HG02623 (cell line): Measurements from ENCODE around the gene SEC23B.
"Not testable (repeated sequence)": the region's sequence is repeated elsewhere in the genome, so short reads cannot be mapped to it uniquely, and the experiment has no call there.

ENCODE experiments used
- ATAC-seq: cut with Tn5 transposase; IDR thresholded peaks from one replicate; pipeline ENCODE4 v1.9.1; 2021; ENCODE audit warnings: moderate library complexity; ENCODE audit not compliant: unreplicated experiment

Gene SEC23B

DNA sequence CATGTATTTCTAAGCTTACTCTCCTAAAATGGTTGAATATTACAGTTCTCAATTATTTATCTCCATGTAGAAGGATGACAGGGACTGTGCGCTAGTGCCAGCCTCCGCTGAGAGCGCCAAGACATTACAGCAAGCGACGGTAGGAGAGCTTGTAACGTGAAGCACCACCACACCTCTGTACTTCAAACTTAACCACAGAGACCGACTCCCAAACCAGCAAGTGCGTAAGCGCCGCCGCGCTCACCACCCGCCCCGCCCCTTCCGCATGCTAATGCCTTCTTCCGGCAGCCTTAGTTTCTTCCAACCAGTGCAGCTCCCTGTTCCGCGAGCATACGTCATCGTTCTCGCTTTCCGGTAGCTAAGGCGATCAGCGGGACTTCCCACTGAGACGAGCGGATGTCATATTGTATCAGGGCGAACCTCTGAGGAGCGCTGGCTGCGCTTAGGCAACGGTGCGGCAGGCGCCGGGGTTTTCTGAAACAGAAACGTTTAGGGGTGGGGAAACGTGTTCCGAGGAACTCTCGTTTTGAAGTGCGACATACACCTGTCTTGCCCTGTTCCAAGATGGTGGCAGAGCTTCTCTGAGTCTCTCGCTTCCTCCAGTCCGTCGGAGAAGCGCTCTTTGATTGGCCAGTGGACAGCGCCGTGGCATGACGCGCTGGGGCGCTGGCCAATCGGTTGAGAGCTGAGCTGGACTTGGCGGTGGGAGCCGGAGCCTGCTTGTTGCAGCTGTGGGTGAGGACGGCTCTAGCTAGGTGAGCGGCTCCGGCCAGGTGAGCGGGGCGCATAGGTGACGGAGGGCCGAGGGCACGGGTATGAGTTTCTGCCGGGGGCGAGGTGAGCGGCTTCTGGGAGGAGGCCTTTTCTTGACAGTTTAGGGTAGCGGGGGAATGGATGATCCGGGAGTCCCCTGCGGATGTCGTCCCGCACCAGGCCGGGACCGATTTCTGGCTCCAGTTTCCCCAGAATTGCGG, at the start of gene SEC23B:
Gene SEC23B (plus strand): TSS at position 723 of the 974 bp plus-strand sequence. CDS start 2,896 bp downstream, outside the sequence.
- ATAC-seq = peak; percentile 94

DNA sequence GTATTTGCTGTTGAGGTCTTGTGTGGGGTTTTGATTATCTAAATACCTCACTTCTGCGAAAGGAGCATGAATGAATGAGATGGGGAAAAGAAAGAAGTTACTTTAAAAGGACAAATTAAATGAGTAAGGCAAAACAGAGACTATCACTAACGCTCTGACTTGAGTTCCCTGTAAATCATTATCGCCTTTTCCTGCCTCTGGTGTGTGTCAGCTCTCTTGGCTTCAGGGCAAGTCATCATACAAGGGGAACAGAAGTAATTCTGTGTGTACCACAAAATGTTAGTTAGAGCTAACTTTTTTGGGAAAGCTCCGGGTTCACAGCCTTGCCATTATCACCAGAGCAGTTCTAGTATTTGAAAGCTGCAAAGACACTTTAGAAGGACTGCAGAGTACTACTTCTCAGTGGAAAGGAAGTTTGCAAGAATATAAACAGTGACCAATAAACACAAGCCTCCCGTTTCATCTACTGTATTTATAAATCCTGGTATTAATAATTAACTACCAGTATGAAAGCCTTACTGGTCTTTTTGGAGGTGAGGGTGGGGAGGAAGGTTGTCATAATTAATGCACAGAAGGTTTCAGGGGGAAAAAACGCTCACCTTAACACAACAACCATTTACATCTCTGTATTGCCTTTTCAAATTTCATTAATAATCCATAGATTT, 42.1 kb upstream of the SEC23B start:
- no peak for ATAC-seq

DNA sequence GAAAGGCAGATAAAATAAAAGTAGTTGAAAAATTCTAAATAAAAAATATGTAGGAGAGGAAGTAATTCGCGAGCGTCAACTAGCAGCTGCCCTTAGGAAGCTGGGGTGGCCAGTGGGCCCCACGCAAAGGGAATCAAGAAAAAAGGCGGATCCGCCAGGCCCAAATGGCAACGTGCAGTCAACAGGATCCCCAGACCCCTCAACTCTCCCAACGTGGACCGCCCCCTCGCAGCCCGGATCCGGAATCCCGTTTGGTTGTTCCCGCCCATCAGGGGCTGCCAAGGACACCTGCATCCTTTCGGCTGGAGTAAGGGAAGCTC, 41.2 kb upstream of the SEC23B start:
- ATAC-seq = peak; percentile 14

DNA sequence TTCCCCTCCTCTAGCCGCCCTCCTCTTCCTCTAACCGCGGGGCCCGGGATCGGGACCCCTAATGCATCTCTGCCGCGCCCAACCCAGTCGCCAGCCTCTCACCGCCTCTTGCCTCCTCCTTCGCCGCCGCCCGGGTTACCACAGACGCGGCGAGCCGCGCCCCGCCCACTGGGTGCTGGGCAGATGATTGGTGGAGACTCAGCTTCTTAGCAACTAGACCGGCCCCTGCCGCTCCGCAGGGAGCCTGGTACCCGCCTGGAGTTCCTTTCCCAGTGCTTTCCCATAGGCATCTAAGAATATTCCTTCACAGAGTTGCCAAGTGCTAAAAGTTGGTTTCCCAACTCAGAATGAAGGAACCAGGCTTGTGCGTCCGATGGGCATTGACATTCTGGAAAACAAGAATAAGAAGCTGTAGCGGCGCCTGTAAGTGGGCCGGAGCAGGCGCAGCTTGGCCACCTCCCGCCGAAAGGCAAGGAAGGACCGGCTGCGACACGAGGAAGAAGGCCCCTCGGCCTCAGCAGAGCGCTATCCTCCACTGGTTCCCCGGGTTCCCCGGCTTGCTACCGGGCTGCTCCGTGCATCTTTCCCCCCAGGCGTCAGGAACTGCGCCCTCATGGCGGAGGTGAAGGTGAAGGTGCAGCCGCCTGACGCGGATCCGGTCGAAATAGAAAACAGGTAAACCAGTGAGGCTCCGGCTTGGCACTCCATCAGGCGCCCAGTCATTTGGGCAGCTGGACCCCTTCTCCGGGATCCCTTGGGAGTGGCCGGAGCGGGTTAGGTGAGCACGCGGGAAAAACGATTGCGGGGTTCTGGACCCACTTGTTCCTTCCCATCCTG, 40.6 kb upstream of the SEC23B start, which contains the start of the genes DZANK1 and POLR3F:
Gene DZANK1 (minus strand): TSS at position 137 of the 837 bp plus-strand sequence. CDS start 1,672 bp downstream, outside the sequence.
Gene POLR3F (plus strand): TSS at position 497 of the 837 bp plus-strand sequence. CDS start 117 bp downstream, at position 614.
- peak; percentile 97 for ATAC-seq

DNA sequence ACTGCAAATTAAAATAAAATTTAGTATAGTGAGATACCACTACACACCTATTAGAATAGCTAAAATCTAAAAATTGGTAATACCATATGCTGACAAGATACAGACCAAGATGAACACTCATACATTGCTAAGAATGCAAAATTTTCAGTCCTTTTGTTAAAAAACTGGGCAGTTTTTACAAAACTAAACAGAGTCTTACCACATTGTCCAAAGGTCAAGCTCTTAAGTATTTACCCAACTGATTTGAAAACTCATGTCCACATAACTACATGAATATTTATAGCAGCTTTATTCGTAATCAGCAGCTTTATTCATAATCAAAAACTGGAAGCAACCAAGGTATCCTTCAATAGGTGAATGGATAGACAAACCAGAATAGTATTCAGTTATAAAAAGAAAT, 30.5 kb upstream of the SEC23B start:
- ATAC-seq = no peak

DNA sequence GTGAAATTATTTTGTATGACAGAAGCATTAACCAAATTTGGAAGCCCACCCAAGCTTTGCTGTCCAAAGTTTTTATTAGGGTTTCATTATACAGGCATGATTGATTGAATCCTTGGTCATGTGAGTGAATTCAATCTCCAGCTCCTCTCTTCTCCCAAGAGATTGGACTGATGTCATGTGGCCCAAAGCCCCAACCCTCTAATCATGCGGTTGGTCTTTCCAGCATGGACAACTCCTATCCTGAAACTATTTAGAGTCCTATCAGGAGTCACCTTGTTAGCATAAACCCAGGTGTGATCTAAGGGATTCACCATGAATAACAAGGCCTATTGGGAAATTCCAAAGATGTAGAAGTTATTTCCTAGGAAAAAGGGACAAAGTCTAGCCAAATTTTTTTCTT, 29.9 kb upstream of the SEC23B start:
- ATAC-seq = no peak

DNA sequence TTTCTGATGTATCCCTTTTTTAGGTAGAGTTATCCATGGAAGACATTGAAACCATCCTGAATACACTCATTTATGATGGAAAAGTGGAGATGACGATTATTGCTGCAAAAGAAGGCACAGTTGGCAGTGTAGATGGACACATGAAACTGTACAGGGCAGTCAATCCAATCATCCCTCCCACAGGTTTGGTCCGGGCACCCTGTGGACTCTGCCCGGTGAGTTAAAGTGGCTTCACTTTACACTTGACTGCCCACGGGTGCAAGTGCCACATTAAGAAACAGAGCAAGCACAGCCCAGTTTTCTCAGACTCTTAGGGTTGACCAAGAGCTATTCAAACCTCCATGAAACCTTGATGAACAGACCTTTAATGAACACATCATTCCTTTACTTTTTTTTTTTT, 26.1 kb upstream of the SEC23B start:
- no peak for ATAC-seq

DNA sequence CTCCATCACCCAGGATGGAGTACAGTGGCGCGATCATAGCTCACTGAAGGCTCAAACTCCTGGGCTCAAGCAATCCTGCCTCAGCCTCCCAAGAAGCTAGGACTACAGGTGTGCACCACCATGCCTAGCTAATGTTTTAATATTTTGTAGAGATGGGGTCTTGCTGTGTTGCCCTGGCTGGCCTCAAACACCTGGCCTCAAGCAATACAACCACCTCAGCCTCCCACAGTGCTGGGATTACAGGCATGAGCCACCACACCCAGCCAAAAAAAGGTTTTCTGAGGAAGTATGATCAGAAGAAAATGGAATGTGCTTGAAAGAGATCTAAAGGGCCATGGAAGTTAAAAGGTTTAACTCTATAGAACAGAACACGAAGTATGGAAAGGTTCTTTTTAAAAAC, 19.4 kb upstream of the SEC23B start:
- ATAC-seq = no peak

DNA sequence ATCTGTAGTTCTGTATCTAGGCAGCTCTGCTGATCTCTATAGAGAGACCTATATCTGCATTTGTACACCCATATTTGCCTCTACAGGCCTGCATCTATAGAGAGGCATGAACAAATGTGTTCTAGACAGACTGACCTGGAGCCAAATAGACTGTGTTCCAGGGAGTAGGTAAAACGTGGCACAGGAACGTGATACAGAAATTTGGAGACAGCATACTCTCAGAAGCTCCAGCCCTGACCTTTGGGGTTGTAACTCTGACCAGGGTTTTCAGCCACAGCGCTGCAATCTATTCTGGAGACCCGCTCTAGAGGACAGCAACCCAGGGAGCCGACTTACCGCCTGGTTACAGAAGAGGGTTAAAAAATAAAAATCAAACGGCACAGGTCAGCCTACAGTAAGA, 11.7 kb upstream of the SEC23B start:
- ATAC-seq = no peak

DNA sequence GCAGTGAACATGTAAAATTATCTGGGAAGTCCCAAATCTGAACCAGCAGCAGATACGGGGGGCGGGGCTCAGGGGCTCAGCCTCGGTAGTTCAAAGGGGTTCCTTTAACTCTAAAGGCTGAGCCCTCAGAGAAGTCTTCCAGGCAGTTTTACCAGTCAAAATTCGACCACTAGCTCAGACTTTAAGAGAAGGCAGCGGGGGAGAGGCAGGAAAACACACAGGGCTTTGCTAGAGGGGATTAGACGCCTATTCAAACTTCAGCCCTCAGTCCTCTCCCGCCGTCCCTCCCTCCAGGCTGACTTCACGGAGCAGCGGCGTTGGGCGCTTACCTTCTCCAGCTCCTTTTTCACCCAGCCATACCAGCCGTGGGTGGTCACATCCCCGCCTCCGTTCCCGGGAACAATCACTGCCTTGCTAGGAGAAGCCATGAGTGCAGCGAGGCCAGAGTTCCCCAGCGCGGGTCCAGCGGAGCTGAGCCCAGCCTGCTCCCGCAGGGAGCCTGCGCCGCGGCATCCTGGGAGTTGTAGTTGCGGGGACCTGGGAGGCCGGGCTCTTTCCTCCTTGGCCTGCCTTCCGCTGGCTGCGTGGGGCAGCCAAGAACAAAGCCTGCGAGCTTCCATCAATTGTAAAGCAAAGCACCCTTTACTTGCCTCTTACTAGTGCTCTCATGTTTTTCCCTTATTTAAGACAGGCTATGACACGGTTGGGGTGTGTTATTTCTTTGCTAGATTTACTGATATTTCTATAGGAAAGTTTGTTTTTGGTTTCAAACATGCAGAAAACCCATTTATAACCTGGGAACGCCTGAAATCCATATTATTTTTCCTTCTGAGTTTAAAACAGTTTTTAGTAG, 10.8 kb upstream of the SEC23B start, which contains the start of gene RBBP9:
Gene RBBP9 (minus strand): TSS at position 486 of the 853 bp plus-strand sequence. CDS start 58 bp downstream, at position 428.
- ATAC-seq = peak; percentile 93

DNA sequence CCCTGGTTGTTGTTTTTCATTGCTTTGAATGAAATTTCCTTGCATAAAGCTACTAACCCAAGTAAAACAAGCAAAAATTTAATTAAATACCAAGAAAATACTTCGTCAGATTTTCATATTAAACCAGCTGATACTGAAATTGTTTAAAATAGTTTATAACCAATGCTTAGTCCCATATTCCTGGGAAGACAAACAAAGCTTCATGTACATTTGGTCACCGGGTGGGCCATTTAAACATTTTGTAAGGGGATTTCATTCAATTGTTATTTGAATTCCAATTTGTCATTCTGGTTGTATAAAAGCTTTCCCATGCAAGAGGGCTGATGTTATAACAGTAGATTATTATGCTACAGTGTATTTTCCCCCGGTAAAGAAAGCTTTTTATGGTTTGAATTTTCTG, 10.1 kb upstream of the SEC23B start:
- ATAC-seq = no peak

DNA sequence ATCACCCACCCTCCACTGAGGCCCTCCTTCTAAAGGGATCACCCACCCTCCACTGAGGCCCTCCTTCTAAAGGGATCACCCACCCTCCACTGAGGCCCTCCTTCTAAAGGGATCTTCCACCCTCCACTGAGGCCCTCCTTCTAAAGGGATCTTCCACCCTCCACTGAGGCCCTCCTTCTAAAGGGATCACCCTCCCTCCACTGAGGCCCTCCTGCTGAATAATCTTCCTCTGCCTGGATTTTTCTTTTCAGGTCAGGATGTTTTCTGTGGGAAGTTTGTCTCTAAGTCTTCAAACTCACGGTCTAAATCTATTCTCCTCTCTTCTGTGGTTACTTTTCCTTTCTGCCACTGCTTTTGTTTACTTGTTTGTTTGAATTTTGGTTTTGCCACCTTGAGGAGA, 6.1 kb upstream of the SEC23B start:
- ATAC-seq = not testable (repeated sequence)

DNA sequence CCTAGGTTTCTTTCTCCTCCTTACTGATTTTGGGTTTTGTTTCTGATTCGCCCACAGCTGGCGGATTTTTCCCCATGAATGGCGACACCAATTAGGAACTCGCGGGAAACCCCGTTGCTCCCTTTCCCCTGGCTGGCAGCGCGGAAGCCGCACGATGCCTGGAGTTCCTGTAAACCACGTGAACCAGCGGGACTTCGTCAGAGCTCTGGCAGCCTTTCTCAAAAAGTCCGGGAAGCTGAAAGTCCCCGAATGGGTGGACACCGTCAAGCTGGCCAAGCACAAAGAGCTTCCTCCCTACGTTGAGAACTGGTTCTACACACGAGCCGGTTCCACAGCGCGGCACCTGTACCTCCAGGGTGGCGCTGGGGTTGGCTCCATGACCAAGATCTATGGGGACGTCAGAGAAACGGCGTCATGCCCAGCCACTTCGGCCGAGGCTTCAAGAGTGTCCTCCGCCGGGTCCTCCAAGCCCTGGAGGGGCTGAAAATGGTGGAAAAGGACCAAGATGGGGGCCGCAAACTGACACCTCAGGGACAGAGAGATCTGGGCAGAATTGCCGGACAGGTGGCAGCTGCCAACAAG, 3.2 kb upstream of the SEC23B start:
- no peak for ATAC-seq

DNA sequence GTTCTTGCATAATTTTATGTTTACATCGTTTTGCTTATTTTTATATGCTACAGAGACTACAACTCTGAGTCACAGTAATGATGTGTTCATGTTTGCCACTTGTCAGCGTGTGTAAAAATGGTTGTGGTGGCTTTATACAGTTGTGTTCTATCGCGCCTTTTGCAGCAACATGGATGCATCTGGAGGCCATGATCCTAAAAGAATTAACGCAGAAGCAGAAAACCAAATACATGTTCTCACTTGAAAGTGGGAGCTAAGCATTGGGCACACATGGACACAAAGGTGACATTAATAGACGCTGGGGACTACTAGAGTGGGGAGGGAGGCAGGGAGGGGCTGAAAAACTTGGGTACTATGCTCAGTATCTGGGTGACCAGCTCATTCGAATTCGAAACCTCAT, 996 bp upstream of the SEC23B start:
- no peak for ATAC-seq

DNA sequence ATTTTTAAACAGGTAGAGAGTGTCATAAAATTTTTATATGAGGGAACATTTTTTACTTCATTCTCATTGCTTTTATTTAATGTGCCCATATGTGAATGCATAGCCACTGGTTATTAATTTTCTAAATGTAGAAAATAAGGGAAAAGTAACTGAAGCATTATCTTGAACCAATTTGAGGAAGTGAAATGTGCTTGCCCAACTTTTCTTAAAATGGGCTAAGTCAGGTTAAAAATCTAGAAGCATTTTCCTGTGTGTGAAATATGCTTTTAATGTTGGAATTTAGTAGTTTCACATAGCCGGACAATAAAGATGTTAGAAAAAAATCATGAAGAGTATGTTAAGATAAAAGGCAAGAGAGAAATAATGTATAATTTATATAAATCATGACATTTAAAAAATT, 3.8 kb downstream of the SEC23B start:
- no peak for ATAC-seq

DNA sequence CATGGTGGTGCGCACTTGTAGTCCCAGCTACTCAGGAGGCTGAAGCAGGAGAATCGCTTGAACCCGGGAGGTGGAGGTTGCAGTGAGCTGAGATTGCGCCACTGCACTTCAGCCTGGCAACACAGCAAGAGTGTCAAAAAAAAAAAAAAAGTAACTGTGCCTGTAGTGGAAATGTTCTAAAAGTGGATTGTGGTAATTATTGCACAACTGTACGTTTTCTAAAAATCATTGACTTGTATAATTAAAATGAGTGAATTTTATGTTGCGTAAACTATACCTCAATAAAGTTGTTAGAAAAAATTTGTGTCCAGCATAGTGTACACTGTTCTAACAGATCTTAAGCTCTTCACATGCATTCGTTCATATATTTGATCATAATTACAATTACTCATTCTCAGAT, 5.5 kb downstream of the SEC23B start:
- no peak for ATAC-seq

DNA sequence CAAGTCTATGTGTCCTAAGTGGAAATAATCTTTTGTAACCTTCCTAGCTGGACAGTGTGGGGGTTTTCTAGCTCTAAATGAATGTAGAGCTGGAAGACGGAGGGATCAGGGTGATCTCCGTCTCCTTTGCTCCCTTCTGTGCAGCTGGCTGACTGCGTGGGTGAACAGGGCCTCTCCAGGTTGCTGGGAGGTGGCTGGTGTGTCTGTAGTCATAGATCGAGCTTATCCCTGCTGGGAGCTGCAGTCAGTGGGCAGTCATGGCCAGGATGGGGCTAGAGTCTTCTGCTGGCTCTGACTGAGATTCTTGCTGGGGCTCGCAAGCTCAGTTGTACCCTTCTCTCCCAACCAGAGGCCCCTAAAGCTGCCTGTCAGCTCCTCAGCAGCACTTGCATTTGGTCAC, 6.4 kb downstream of the SEC23B start:
- ATAC-seq = no peak

DNA sequence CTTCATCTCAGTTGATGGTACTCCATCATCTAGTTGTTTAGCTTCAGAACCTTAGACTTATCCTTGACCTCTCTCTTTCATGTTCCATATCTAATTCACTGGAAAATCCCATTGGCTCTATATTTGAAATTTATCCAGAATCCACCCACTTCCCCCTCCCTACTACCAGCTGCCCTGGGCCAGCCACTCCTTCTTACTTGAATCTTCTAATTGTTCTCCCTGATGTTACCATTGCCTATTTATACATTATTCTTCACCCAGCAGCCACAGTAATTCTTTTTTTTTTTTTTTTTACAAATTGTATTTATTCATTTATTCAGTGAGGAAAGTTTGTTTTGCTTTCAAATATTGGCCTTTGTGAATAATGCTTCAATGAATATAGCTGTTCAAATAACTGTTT, 8.2 kb downstream of the SEC23B start:
- ATAC-seq = no peak

DNA sequence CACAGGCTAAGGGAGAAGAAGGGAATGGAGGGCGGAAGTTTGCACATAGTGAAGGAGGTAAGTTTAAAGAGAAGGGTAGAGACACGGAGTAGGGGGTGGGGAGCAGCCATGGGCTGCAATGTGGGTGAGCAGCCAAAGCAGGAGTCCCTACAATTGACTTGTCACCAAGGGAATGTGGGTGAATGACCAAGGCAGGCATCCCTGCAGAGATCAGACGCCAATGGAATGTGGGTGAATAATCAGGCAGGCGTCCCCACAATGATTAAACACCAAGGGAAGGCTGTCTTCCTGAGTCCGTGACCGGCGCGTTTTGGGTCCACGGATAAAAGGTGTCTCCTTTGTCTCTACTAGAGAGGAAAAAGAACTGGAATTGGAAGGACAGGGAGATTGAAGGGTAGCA, 14.3 kb downstream of the SEC23B start:
- not testable (repeated sequence) for ATAC-seq

DNA sequence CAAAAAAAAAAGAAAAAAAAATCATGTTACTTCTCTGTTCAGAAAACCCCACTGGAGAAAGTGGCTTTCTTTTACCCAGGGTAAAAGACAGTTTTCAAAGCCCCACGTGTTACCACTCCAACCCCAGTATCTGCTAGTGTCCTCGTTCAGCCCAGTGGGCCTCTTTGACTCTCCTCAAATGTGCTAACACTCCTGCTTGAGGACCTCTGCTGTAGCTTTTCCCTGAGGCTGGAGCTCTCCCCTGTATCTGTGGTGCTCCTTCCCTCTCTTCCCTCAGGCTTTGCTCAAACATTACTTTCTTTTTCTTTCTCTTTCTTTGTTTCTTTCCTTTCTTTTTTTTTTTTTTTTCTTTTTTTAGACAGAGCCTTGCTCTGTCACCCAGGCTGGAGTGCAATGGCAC, 15.3 kb downstream of the SEC23B start:
- no peak for ATAC-seq
